GM19467 (cell line): ENCODE measurements around the gene KCNS3.
A peak's percentile ranks its signal among the peaks of the same experiment; 100 is the strongest.

Experiments
- ATAC-seq: cut with Tn5 transposase; IDR thresholded peaks from one replicate; pipeline ENCODE4 v1.9.1; 2021; ENCODE audit warnings: mild to moderate bottlenecking, moderate library complexity; ENCODE audit not compliant: unreplicated experiment

Gene KCNS3

DNA sequence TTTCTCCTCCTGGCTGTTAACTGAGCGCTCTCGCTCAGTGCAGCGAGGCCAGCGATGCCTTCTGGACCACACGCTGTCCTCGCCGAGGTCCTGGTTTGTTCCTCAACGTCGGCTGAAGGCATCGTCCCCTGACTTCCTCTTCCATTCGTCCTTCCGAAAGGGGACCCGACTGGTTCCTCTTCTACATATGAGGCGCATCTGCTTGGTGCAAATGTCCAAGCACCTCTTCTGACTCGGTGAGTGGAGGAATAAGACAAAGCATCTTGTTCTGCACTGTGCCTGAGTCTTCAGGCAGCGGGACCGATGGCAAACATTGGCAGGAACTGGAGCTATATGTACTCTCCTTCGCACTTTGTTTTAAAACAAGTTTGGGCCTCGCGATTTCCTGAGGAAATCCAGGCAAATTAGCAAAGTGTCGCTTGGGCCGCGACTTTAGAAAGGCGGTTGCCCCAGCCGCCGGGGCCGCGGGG is 621 bp upstream of the KCNS3 start:
- ATAC-seq, result peak; percentile 21

DNA sequence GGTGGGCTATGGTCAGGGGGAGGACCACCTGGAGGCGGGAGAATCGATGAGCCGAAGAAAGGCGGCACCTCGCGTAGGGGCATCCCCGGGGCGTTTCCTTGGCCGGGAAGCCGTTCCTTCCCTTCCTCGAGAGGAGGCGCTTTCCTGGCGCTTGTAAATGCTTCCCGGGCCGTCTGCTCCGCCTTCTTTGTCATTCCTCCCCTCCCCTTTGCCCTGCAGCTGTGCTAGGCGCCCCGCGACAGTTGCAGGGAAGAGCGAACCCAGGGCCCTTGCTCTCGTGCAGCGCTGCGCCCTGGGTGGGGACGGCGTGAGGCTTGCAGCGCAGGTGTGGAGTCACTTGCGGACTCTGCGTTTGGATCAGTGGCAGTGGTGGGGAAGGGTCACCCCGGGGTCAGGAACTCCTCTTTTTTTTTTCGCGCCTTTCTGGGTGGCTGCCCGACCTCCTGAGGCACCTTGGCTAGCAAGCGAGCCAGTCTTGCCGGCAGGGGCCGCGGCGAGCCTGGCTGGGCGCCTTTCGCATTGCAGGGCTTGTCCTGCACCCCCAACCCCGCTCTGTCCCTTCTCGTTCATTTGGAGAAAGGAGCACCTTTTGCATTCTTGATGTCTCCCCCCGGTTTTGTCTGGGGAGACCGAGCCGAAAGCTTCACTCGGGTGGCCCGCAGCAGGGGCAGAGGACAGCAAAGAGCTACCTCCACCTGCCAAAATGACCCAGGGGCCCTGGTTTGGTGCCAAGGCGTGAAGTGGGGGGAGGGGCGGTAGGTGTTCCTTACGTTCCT is 858 bp downstream of the KCNS3 start:
- ATAC-seq, result no peak

DNA sequence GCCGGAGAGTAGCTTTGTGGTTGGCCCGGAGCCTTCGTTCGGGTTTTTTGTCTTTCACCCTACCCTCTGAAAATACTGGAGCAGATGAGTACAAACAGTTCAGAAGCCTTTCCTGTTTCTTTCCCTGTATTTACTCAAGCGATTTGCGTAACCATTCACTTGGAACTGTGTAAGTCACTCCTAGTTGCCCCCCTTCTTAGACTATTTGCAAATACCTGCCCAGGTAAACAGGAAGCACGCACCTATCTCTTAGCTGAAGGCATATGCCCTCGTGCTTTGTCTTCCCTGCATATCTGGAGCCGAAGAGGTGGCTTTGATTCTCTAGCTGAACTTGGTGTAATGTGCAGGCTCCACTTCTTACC is 1.4 kb downstream of the KCNS3 start:
- ATAC-seq, result no peak

DNA sequence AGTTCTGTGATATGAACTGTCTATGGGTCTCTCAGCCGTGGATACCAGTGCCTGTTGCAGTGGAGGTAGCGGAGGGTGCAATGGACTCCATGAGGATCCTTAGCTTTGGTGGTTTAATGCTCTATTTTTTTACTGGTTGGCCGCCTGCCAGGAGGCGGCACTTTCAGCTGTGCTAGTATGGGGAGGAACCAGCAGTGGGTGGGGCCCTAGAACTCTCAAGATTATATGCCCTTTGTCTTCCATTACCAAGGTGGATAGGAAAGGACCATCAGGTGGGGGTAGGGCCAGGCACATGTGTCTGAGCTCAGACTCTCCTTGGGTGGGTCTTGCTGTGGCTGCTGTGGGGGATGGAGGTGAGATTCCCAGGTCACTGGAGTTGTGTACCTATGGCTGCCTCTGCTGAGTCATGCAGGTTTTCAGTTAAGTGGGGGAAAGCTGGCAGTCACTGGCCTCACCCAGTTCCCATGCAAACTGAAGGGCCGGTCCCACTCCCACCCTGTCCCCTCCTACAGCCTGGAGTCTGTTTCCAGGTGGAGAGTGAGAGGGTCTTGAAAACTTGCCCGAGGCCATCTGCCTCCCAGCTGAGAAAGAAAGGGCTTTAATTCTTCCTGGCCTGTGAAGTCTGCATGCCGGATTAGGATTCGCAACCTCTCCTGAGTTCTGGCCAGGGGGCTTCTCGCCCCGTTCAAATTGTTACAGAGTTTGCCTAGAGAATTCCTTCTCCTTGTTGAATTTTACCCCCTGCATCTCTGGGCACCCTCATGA is 14.5 kb downstream of the KCNS3 start:
- ATAC-seq, result no peak

- no peak for ATAC-seq
Measured at GRCh38 chr2:17894005-17894404, 15.5 kb downstream of the KCNS3 start.

DNA sequence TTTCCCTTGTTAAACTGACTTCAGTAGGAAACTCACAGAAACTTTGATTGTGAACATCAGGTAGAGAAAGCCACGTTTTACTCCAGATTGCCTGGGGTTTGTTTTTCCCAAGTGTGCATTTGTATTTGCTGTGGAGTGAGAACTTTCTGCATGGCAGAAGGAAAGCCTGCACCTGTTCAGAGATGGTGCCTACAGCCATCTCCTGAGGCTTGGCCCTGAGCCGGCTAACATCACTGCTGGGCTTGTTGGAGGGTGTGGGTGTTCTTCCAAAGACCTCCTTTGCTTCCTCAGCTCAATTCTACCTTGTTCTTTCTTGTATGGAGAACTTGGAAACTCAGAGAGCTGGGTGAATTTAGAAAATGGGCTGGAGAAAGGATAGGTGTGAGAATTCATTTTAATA is 16.1 kb downstream of the KCNS3 start:
- no peak for ATAC-seq

DNA sequence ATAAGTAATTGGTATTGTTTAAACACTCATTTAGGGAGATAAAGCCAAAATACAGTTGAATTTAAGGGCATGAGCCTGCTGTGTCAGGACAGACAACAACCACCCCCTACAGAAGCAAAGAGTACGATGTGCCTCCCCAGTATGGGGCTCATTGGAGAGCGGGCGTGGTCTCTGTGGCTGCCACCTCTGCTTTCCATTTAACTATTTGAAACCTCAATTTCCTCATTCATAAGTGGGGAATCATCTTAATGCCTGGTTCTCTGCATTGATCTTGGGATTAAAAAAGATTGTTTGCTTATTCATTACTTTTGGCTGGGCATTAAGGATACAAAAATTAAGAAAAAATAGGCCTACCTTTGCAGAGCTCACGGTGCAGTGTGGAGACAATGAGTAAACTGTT is 21.4 kb downstream of the KCNS3 start:
- no peak for ATAC-seq

DNA sequence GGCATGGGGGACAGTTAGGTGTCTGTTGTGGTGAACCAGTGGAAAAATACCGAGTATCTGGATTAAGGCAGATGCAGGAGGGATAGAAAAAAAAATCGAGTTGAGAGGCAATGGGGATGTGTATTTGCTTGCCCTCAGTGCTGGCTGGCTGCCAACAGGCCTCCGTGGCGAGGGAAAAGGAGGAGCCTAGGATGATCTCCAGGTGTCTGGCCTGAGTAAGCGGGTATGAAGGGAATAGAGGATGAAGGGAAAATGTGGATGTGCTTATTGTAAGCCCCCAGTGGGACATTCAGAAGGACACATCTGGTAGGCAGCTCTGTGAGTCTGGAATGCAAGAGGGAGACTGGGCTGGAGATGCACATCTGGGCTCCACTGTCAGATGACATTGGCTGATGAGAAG is 22.8 kb downstream of the KCNS3 start:
- ATAC-seq, result no peak

- no peak for ATAC-seq
Measured at GRCh38 chr2:17910980-17911379, 32.5 kb downstream of the KCNS3 start.

- peak; percentile 17 for ATAC-seq
Measured at GRCh38 chr2:17911491-17912260, 33.2 kb downstream of the KCNS3 start.

GRCh38 chr2:17912266-17912691 is 33.8 kb downstream of the KCNS3 start:
- ATAC-seq, result peak; percentile 99

GRCh38 chr2:17915099-17915498 is 36.6 kb downstream of the KCNS3 start:
- ATAC-seq, result no peak

DNA sequence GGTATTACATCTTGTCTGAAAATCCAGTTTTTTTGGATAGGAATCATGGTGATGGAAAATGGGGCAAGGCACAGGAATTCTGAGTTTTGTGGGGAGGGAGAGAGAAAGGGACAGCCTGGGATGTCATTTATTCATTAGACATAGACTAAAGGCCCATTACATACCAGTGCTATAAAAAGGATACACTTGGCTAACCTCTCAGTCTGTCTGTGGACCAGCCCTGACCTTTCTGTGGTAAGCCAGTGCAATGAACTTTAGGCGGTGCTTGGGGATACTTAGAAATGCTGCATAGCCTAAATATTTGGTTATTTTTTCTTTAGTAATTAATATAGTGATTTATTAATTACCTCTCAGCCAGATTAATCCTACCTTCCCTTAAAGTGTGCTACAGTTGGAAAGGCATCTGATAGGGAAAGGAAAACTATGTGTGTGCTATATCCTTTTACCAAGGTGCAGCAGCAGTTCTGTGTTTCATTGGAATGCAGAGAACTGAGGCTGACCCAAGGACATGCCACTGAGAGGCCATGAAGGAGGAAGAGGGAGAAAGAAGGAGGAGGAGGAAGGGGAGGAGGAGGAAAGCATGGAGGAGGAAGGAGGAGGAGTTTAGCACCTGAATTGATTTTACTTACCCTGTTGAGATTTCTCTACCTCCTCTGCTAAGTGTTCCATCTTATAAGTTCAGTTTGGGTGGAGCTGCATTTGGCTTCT is 37.5 kb downstream of the KCNS3 start:
- ATAC-seq, result no peak

DNA sequence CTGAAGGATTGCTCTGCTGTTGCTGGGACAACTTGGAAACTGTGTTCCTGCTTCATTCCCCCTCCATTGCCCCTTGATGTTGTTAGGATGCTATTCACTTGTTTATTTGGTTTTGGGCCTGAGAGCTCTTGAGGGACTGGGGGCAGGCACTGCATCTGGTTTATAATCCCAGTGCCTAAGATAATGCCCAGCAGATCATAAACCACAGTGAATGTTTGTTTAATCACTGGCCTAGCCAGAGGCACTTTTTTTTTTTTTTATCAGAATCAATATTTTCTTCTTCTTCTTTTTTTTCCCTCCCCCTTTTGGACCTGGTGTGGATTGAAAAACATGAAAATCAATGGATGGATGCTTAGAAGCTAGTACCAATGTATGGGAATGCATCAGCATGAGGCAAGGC is 38.1 kb downstream of the KCNS3 start:
- ATAC-seq, result no peak

DNA sequence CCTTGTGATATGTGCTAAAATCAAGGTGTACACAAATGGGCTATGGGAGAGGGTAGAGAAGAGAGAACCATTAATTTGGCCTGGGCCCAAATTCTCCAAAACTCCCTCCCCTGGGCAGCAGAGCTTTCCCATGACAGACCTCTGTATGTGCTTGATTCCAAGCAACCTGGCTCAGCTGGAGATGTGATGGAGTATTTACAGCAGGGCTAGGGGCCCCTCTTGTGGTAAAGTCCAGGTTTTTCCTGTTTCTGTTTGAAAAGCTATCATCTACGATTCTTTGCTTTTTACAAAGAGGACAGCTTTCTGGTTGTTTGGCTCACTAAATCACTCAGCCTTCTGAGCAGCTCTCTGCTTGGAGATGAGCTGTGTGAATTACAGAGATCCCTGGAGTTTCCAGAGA is 40.3 kb downstream of the KCNS3 start:
- no peak for ATAC-seq

- ATAC-seq, result no peak
Measured at GRCh38 chr2:17930773-17931172, 52.3 kb downstream of the KCNS3 start.

- no peak for ATAC-seq
Measured at GRCh38 chr2:17933256-17933655, 54.8 kb downstream of the KCNS3 start.

- no peak for ATAC-seq
Measured at GRCh38 chr2:17934721-17935120, 56.3 kb downstream of the KCNS3 start.

GRCh38 chr2:17935242-17935885 is 56.9 kb downstream of the KCNS3 start:
- ATAC-seq, result no peak

DNA sequence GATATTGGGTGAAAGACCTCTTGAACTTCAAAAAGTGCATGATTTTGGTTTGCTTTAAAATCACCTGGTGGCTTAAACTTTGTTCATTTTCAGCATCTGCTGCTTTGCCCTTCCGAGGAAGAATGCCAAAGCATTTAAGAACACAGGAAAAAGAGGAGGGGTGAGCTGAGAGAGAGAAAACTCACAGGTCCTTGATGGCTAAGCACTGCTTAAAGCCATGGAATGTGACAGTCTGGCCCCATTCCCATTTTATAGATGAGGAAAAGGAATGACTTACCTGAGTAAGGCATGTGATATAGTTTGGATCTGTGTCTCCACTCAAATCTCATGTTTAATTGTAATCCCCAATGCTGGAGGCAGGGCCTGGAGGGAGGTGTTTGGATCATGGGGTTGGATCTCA is 58.1 kb downstream of the KCNS3 start:
- ATAC-seq, result no peak
